Neural cell (in vitro differentiated cells): ENCODE data around the gene AIFM2.

Experiments
- CTCF ChIP-seq: fragments of 450-650 bp; IDR thresholded peaks from 2 replicates; pipeline ENCODE4 v1.5.1; 2014; ENCODE audit warnings: antibody characterized with exemption, mild to moderate bottlenecking, moderate library complexity; ENCODE audit not compliant: poor library complexity, severe bottlenecking
- EZH2 ChIP-seq: fragments of 200-600, 300-800 bp; shearing (Covaris generic), sonication (generic); IDR thresholded peaks from 2 replicates; pipeline ENCODE4 v1.6.1; 2014; ENCODE audit warnings: antibody characterized with exemption, low read length, borderline replicate concordance, mild to moderate bottlenecking; ENCODE audit not compliant: insufficient read depth, poor library complexity, severe bottlenecking
- MXI1 ChIP-seq: fragments of 450-650 bp; conservative IDR thresholded peaks from 2 replicates; pipeline ENCODE4 v1.6.1; 2014; ENCODE audit warnings: antibody characterized with exemption, mild to moderate bottlenecking; ENCODE audit not compliant: poor library complexity, severe bottlenecking
- POLR2AphosphoS5 ChIP-seq: IDR thresholded peaks from 2 replicates; pipeline ENCODE4 v1.6.1; 2012
- REST ChIP-seq: IDR thresholded peaks from 2 replicates; pipeline ENCODE4 v1.6.1; 2012; ENCODE audit warnings: borderline replicate concordance

- TF ChIP-seq CTCF (no peak), REST (no peak), EZH2 (no peak), POLR2AphosphoS5 (no peak), MXI1 (no peak)
These were observed 1.6 kb downstream of the AIFM2 start for GRCh38 chr10:70130878-70131559.
